Fibroblast of mammary gland (primary cell): ENCODE results near the gene CLEC16A.

Experiments
- DNase-seq: peaks from one replicate; pipeline ENCODE4 v3.0.0-alpha.2; 2010; ENCODE audit warnings: low read depth
- H3K4me3 ChIP-seq: 2 replicates; pipeline ENCODE4 v1.5.1; 2011; ENCODE audit warnings: low read depth, mild to moderate bottlenecking, low read length, moderate library complexity; ENCODE audit not compliant: control insufficient read depth
- TF ChIP-seq, protein P1 (sequence below): conservative IDR thresholded peaks from 2 replicates; pipeline ENCODE4 v1.5.1; 2011; ENCODE audit warnings: low read depth, low read length, inconsistent platforms; ENCODE audit not compliant: control insufficient read depth, insufficient read depth

Gene CLEC16A

DNA sequence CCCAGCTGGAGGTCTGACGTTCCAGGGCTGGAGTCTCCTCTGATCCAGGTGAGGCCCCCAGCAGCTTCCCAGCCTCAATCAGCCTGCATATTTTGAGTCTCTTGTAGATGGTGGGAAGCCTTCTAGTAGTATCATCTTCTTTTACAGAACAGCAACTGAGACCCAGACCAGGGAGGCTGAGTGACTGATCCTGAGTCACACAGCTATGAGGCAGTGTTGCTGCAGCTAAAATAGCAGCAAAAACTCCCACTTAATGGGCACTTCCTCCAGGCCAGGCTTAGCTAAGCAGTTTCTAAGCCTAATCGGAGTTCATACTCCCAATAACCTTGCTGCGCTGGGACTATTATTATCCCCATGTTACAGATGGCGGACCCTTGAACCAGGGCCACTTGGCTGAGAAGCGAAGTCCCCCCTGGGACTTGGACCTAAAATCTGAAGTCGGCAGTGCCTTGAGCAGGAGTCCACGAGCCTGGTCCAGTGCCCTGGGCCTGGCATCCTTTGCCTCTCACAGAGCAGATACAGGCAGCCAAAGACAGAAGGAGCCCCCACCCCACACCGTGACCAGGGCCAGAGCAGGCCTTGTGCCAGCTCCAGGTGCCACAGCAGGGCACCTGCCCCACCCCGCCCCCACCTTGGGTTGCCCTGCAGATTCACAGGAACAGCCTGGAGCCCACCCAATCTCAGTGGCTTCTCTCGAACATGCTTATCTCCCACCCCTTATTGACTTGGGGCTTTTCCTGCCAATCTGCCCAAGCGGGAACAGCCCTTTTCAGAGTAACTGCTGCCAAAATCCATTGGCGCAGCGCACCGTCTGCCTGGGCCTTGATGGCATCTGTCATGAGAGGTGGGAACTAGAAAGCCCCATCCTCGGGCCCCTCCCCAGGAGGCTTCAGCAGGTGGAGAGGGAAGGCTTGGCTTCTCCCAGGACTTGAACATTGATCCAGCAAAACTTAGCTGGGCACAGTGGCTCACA, 246.5 kb downstream of the CLEC16A start:
- peak; percentile 53 for DNase-seq
- no peak overlapping the region for H3K4me3 ChIP-seq
- TF ChIP-seq, protein P1, sequence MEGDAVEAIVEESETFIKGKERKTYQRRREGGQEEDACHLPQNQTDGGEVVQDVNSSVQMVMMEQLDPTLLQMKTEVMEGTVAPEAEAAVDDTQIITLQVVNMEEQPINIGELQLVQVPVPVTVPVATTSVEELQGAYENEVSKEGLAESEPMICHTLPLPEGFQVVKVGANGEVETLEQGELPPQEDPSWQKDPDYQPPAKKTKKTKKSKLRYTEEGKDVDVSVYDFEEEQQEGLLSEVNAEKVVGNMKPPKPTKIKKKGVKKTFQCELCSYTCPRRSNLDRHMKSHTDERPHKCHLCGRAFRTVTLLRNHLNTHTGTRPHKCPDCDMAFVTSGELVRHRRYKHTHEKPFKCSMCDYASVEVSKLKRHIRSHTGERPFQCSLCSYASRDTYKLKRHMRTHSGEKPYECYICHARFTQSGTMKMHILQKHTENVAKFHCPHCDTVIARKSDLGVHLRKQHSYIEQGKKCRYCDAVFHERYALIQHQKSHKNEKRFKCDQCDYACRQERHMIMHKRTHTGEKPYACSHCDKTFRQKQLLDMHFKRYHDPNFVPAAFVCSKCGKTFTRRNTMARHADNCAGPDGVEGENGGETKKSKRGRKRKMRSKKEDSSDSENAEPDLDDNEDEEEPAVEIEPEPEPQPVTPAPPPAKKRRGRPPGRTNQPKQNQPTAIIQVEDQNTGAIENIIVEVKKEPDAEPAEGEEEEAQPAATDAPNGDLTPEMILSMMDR = no peak

DNA sequence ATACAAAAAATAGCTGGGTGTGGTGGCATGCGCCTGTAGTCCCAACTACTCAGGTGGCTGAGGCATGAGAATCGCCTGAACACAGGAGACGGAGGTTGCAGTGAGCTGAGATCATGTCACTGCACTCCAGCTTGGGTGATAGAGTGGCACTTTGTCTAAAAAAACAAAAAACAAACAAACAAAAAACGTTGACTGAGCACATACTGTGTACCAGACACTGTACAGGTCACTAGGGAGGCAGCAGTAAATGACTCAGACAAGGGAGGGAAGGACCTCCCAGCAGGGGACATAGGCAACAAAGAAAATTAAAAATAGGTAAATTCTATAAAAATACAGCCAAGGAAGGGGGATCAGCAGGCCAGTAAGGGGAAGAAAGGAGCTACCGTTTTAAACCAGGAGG, 247.3 kb downstream of the CLEC16A start:
- TF ChIP-seq, protein P1 = no peak
- H3K4me3 ChIP-seq = no peak overlapping the region
- DNase-seq = no peak

DNA sequence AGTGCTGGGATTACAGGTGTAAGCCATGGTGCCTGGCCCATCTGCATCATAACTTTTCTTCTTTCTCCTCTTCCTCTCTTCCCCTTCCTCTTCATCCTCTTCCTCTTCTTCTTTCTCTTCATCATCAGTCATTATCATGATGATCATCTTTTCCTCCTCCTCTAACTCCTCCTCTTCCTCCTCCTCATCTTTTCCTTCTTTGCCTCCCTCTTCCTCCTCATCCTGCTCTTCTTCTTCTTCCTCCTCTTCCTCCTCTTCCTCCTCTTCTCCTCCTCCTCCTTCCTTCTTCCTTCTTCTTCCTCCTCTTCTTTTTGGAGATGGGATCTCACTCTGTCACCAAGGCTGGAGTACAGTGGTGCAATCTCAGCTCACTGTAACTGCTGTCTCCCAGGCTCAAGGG, 249.1 kb downstream of the CLEC16A start:
- no peak for DNase-seq
- H3K4me3 ChIP-seq = no peak overlapping the region
- TF ChIP-seq, protein P1 = no peak

DNA sequence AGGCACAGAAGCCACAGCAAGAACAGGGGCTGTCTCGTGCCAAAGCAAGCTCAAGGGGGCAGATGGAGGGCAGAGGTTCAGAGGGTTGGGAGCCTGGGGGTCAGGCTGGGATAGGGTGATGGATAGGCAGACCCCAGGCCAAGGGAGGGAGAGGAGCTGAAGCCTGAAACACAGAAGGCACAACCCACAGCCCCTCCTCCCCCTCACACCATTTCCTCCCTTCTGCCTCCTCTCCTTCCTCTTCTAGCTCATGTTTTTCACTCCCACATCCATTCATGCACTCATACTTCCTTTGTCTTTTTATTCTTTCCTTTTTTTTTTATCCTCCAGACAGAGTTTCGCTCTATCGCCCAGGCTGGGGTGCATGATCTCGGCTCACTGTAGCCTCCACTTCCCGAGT, 250.5 kb downstream of the CLEC16A start:
- no peak overlapping the region for H3K4me3 ChIP-seq
- TF ChIP-seq, protein P1 = no peak
- DNase-seq = no peak

DNA sequence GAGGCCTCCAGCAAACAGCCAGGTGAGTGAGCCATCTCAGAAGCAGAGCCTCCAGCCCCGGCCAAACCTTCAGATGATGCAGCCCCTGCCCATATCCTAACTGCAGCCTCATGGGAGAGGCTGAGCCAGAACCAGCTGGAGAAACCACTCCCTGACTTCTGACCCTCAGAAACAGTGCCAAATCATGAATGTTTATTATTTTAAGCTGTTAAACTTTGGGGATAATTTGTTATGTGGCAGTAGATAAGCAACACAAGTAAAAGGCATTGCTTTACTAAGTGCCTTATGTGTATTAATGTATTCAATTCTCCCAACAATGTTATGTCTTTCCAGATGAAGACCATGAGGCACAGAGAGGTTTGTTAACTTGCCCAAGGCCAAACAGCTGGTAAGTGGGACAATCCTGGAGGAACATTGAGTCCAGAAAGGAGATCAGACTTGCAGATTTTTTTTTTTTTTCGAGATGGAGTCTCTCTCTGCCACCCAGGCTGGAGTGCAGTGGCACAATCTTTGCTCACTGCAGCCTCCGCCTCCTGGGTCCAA, 252.0 kb downstream of the CLEC16A start:
- TF ChIP-seq, protein P1 = no peak
- peak; percentile 44 for DNase-seq
- H3K4me3 ChIP-seq = no peak overlapping the region

DNA sequence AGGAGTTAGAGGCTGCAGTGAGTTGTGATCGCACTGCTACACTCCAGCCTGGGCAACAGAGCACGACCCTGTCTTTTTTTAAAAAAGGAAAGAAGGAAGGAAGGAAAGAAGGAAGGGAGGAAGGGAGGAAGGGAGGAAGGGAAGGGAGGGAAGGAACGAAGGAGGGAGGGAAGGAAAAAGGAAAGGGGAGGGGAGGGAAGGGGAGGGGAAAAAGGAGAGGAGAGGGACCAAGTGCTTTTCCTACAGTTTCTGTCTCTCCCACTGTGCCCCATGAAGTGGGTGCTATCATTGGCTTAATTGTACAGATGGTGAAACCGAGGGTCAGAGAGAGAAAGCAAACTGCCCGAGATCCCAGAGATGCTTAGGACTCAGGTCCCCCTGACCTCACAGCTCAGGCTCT, 254.0 kb downstream of the CLEC16A start:
- TF ChIP-seq, protein P1 = no peak
- no peak overlapping the region for H3K4me3 ChIP-seq
- DNase-seq = no peak
